ENCODE data around the gene CRYGN.

CRYGN gene

GRCh38 chr7:151439855-151440798, at the start of gene CRYGN:
CRYGN (minus strand) TSS chr7:151440141; CDS start chr7:151439917, 224 bp downstream.
- no peak for DNase-seq

GRCh38 chr7:151489498-151489897, 49.6 kb upstream of the CRYGN start:
- no peak for DNase-seq

DNA sequence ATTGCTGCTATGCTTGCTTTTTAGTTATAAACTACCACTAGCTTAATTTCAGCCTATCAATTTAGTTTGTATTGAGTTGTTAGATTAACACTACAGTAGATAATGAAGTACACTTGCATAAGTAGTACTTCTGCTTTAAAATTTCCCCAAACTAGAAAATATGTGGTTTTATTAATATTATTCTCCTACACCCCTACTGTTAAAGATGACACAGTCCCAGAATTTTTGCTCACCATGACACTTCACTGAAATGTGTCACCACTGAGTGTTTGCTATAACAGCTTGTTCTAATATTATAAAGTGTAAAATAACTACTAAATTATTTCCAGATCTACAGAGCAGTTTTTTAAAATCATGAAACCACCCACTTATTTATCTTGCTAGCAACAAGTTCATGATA, 48.2 kb upstream of the CRYGN start:
- no peak for DNase-seq

GRCh38 chr7:151487228-151487627, 47.3 kb upstream of the CRYGN start:
- DNase-seq, result no peak

- no peak for DNase-seq
Observed at GRCh38 chr7:151486074-151486473, 46.1 kb upstream of the CRYGN start.

GRCh38 chr7:151484971-151485707, 45.2 kb upstream of the CRYGN start:
- no peak for DNase-seq

GRCh38 chr7:151483711-151483983, 43.7 kb upstream of the CRYGN start:
- DNase-seq, result no peak

DNA sequence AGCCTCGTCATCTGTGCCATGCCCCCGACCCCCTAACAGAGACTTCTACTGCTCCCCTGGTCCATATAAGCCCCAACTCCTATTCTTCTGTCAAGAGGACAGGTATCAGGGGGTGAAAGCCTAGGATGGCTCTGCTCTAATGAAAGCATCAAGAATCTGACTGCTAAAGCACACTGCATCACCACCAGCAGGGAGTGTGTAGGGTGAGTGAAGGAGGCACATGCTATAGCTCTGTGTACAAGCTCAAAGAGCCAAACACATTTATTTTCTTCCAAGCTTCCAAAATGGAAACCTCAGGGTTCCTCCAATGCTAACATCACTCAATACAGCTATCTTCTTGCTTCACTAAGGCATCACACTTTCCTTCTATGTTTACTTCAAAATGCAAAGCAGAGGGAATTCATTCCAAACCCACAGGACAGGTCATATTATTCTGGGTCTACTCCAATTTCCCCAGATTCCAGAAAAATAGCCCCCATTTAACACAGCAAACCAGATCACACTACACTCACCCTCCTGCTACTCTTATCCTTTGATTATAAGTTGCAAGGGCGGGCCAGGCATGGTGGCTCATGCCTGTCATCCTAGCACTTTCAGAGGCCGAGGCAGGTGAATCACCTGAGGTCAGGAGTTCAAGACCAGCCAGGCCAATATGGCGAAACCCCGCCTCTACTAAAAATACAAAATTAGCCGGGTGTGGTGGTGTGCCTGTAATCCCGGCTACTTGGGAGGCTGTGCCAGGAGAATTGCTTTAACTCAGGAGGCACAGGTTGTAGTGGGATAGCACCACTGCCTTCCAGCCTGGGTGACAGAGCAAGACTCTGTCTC, 43.2 kb upstream of the CRYGN start:
- DNase-seq, result no peak

GRCh38 chr7:151481650-151482505, 41.9 kb upstream of the CRYGN start:
- no peak for DNase-seq

DNA sequence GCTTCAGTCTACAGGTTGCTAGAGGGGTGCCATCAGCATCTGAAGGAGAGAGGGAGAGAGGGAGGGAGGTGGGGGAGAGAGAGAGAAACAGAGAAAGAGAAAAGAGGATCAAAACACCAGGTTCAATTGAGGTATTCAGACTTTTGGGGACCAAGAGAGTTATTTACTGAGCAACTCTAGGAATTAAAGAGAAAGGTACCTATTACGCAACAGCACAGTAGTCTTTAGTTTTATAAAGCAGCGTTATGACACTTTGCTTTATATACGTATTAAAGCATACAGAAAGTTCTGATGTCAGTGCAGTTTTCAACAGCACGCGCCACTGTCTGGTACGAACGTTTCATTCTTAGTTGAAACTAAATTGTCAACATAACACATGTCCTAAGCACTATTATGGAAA, 37.9 kb upstream of the CRYGN start:
- DNase-seq, result no peak

- no peak for DNase-seq
Observed at GRCh38 chr7:151472644-151473380, 32.9 kb upstream of the CRYGN start.

- DNase-seq, result no peak
Observed at GRCh38 chr7:151470711-151471110, 30.8 kb upstream of the CRYGN start.

GRCh38 chr7:151469281-151469680, 29.3 kb upstream of the CRYGN start:
- no peak for DNase-seq

DNA sequence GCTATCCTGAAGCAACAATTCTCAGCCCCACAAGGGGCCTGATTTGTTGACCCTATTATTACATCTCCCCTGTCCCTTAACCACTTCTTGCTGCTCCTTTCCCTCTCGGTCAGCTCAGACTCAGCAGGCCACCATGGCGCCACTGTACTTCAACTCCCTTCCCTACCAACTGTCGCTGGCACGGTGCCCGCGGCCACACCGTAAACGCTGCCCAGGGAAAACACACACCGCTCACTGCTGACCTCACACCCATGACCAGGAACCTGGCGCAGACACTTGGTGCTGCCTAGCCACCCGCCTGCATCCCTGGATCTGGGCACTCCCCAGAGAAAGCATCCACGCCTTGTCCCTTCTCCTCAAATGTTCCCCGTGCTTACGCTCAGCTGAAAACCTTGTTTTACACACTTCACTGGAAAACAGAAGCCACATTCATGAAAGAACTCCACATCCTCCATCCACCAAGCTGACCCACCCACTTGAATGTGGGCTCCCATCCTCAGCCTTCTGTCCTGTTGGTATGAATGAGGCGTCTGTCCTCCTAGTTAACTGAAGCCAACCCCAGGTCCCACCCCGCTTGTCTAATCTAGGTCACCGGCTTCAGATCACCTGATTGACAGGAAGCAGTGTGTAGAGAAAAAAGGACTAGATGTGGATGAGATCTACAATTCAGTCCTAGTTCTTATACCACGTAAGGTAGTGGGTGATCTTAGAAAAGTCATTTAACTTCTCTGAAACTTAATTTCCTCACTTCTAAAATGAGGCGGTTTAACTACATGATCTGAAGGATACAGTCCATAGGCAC, 28.5 kb upstream of the CRYGN start:
- DNase-seq, result no peak

- DNase-seq, result no peak
Observed at GRCh38 chr7:151465169-151465568, 25.2 kb upstream of the CRYGN start.

- no peak for DNase-seq
Observed at GRCh38 chr7:151462306-151462779, 22.4 kb upstream of the CRYGN start.

GRCh38 chr7:151461942-151462230, 21.9 kb upstream of the CRYGN start:
- DNase-seq, result no peak

- no peak for DNase-seq
Observed at GRCh38 chr7:151461096-151461941, 21.4 kb upstream of the CRYGN start.

DNA sequence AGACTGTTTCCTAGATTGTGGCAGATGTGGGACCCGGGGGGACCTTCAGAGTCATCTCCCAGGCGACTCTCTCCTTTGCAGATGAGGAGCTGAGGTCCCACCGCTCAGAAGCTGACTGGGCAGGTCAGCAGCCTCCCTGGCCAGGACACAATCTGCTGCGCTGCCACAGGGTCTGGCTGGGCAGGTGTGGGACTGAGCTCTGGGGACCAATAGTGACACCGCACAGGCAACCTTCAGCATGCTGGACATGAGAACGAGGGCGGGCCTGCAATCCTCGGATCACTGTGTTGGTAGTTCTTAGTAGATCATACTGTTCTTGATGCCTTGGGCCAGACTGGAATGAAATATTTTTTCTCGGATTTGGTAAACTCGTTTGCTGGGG, 20.5 kb upstream of the CRYGN start:
- DNase-seq, result no peak
